GM13976 (cell line): ENCODE data around the gene ECI1.

ENCODE experiments used
- DNase-seq: peaks from one replicate; pipeline ENCODE4 v3.0.0; 2012; ENCODE audit warnings: low spot score
- in situ Hi-C: fragments of 300-500 bp; cut with MboI; formaldehyde crosslinking; loops from one replicate; pipeline ENCODE4 v1.12.0; 2022; ENCODE audit warnings: low sequenced_read_pairs, mixed read lengths, inconsistent platforms; ENCODE audit not compliant: unreplicated experiment
- TF ChIP-seq, protein P1 (sequence below): IDR thresholded peaks from 2 replicates; pipeline ENCODE4 v1.5.1; 2012; ENCODE audit warnings: borderline replicate concordance, mild to moderate bottlenecking; ENCODE audit not compliant: insufficient read depth; ENCODE audit errors: extremely low read depth, missing control alignments, control extremely low read depth

ECI1 gene

GRCh38 chr16:2236337-2237101, 14.9 kb downstream of the ECI1 start, which contains the start of gene DNASE1L2:
DNASE1L2 (plus strand) TSS chr16:2236444; CDS start chr16:2236817, 373 bp downstream.
- DNase-seq: no peak
- in situ Hi-C loops: no loop called here
- TF ChIP-seq, protein P1, sequence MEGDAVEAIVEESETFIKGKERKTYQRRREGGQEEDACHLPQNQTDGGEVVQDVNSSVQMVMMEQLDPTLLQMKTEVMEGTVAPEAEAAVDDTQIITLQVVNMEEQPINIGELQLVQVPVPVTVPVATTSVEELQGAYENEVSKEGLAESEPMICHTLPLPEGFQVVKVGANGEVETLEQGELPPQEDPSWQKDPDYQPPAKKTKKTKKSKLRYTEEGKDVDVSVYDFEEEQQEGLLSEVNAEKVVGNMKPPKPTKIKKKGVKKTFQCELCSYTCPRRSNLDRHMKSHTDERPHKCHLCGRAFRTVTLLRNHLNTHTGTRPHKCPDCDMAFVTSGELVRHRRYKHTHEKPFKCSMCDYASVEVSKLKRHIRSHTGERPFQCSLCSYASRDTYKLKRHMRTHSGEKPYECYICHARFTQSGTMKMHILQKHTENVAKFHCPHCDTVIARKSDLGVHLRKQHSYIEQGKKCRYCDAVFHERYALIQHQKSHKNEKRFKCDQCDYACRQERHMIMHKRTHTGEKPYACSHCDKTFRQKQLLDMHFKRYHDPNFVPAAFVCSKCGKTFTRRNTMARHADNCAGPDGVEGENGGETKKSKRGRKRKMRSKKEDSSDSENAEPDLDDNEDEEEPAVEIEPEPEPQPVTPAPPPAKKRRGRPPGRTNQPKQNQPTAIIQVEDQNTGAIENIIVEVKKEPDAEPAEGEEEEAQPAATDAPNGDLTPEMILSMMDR: no peak

GRCh38 chr16:2235695-2236336, 15.6 kb downstream of the ECI1 start:
- DNase-seq: no peak
- TF ChIP-seq, protein P1: no peak
- in situ Hi-C loops: no loop called here

GRCh38 chr16:2235234-2235651, 16.1 kb downstream of the ECI1 start:
- in situ Hi-C loops: no loop called here
- TF ChIP-seq, protein P1: no peak
- DNase-seq: no peak

DNA sequence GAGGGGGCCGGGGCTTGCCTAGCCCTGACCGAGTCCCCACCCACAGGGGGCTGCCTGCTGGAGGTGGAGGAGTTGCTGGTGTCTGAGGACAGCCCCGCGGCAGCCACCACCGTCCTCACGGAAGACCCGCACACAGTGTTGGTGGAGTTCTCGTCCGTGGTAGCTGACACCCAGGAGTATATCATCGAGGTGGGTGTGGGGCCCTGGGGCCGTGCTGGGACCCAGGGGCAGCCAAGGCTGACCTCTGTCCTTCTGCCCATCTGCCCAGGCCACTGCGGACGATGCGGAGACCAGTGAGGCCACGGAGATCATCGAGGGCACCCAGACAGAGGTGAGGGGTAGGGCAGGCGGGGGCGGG, 16.6 kb downstream of the ECI1 start:
- in situ Hi-C loops: no loop called here
- TF ChIP-seq, protein P1: no peak
- no peak for DNase-seq

DNA sequence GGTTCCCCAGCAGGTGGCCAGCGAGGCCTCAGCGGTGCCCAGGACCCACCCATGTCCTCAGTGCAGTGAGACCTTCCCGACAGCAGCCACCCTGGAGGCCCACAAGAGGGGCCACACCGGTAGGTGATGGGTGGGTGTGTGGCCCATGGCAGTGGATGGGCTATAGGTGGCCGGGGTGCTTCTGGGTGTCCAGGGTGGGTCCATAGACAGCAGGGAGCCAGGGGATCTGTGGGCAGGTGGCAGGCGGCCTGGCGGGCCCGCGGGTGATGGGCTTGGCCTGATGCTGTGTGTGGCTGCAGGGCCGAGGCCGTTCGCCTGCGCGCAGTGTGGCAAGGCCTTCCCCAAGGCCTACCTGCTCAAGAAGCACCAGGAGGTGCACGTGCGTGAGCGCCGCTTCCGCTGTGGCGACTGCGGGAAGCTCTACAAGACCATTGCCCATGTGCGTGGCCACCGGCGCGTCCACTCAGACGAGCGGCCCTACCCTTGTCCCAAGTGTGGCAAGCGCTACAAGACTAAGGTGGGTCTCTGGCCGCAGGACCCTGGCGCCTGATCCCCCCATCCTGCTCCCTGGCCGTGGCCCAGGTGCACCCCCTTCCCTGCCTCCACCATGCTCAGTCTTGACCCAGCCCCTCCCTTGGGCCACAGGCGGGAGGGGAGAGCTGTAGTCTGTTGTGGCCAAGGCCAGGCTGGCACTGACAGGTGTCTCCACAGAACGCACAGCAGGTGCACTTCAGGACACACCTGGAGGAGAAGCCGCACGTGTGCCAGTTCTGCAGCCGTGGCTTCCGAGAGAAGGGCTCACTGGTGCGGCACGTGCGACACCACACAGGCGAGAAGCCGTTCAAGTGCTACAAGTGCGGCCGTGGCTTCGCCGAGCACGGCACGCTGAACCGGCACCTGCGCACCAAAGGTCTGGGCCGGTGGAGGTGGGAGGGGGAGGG, 17.2 kb downstream of the ECI1 start:
- TF ChIP-seq, protein P1: no peak
- DNase-seq: no peak
- in situ Hi-C loops: no loop called here
